KMS-11 (cell line): ENCODE data around the gene SLC38A10.

Source experiments
- H2AFZ ChIP-seq: fragments of 200-600 bp; sonication (generic); 2 replicates; pipeline ENCODE4 v1.6.1; 2016; ENCODE audit warnings: antibody characterized with exemption, mixed run types, low read depth
- H3K27ac ChIP-seq: fragments of 200-600 bp; sonication (generic); 2 replicates; pipeline ENCODE4 v1.6.1; 2016; ENCODE audit warnings: mild to moderate bottlenecking, mixed run types
- H3K27me3 ChIP-seq: fragments of 200-600 bp; sonication (generic); 2 replicates; pipeline ENCODE4 v1.6.1; 2017; ENCODE audit warnings: mild to moderate bottlenecking, low read depth, mixed run types, moderate library complexity; ENCODE audit not compliant: insufficient read depth
- H3K36me3 ChIP-seq: fragments of 200-600 bp; sonication (generic); 2 replicates; pipeline ENCODE4 v1.6.1; 2017; ENCODE audit warnings: mild to moderate bottlenecking, mixed run types; ENCODE audit not compliant: insufficient read depth
- H3K4me1 ChIP-seq: fragments of 200-600 bp; sonication (generic); 2 replicates; pipeline ENCODE4 v1.6.1; 2016; ENCODE audit warnings: mild to moderate bottlenecking, low read depth, mixed run types; ENCODE audit not compliant: poor library complexity, severe bottlenecking
- H3K4me2 ChIP-seq: fragments of 200-600 bp; sonication (generic); 2 replicates; pipeline ENCODE4 v1.7.0; 2016; ENCODE audit warnings: mild to moderate bottlenecking, mixed run types
- H3K4me3 ChIP-seq: fragments of 200-600 bp; sonication (generic); IDR thresholded peaks from 2 replicates; pipeline ENCODE4 v1.6.1; 2017; ENCODE audit warnings: low read depth, low read length, mixed read lengths; ENCODE audit not compliant: insufficient read depth
- H3K79me2 ChIP-seq: fragments of 200-600 bp; sonication (generic); 2 replicates; pipeline ENCODE4 v1.6.1; 2016; ENCODE audit warnings: low read depth, mixed run types; ENCODE audit not compliant: insufficient read depth
- H3K9ac ChIP-seq: fragments of 200-600 bp; sonication (generic); 2 replicates; pipeline ENCODE4 v1.6.1; 2016; ENCODE audit warnings: mild to moderate bottlenecking, mixed run types
- H4K20me1 ChIP-seq: fragments of 200-600 bp; sonication (generic); 2 replicates; pipeline ENCODE4 v1.6.1; 2016; ENCODE audit warnings: mild to moderate bottlenecking, mixed run types; ENCODE audit not compliant: insufficient read depth
- TF ChIP-seq, protein P1 (sequence below): fragments of 200-600 bp; sonication (generic); conservative IDR thresholded peaks from 2 replicates; pipeline ENCODE4 v1.6.1; 2017; ENCODE audit warnings: low read depth, mild to moderate bottlenecking, antibody characterized with exemption, low read length, moderate library complexity, mixed read lengths

Gene SLC38A10

DNA sequence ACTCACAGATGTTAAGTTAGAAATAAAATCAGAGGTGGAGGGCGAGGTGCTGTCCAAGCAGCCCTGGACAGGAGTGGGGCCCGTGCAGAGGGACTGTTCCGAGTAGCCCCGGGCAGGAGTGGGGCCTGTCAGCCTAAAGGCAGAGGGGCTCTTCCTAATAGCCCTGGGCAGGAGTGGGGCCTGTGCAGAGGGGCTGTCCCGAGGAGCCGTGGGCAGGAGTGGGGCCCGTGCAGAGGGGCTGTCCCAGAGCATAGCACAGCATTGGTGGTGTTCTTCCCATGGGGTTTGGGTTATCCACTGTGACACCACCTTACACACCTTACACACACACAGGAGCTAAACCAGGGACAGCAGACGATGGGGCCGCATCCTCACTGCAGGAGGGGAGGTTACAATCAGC is 82.7 kb downstream of the SLC38A10 start:
- Histone ChIP-seq H3K27ac (no peak overlapping the region), H3K79me2 (no peaks in the 10 kb centered on the region), H2AFZ (no peak overlapping the region), H3K4me1 (no peaks in the 10 kb centered on the region), H3K9ac (no peak overlapping the region), H3K4me2 (no peak overlapping the region), H3K36me3 (no peaks in the 10 kb centered on the region), H3K4me3 (no peak overlapping the region), H4K20me1 (no peaks in the 10 kb centered on the region), H3K27me3 (no peaks in the 10 kb centered on the region)
- TF ChIP-seq, protein P1, sequence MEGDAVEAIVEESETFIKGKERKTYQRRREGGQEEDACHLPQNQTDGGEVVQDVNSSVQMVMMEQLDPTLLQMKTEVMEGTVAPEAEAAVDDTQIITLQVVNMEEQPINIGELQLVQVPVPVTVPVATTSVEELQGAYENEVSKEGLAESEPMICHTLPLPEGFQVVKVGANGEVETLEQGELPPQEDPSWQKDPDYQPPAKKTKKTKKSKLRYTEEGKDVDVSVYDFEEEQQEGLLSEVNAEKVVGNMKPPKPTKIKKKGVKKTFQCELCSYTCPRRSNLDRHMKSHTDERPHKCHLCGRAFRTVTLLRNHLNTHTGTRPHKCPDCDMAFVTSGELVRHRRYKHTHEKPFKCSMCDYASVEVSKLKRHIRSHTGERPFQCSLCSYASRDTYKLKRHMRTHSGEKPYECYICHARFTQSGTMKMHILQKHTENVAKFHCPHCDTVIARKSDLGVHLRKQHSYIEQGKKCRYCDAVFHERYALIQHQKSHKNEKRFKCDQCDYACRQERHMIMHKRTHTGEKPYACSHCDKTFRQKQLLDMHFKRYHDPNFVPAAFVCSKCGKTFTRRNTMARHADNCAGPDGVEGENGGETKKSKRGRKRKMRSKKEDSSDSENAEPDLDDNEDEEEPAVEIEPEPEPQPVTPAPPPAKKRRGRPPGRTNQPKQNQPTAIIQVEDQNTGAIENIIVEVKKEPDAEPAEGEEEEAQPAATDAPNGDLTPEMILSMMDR, result no peak

DNA sequence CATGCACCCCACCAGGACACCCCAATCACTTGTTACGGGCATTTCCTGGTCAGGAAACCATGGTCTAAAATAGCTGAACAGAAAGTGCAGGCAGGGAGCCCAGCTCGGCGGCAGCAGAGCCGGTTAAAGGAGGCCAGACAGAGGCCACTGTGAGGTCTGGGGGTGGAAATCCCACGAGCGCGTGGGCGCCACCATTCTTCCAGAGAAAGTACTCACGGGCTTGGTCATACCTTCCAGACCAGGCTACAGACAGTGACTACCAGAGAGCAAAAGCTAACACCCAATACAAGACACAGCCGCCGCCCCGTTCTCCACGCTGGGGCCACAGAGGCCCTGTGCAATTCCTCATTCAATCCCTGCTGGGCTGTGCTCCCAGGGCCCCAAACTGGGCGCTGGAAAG is 84.2 kb downstream of the SLC38A10 start:
- no peak overlapping the region for H3K4me2 ChIP-seq

DNA sequence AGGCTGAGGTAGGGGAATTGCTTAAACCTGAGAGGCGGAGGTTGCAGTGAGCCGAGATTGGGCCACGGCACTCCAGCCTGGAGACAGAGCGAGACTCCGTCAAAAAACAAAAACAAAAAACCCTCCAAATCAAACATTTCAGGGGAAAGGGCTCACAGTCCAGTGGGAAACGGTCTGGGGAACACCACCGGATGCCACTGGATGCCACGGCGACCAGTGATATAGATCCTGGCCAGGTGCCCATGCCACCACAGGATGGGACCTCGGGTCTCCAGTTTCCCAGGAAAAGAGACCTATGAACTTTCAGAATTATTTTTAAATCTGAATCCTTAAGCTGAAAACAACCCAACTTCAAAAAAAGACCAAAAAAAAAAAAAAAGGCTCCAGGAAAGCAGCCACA is 84.6 kb downstream of the SLC38A10 start:
- Histone ChIP-seq H3K4me1 (no peaks in the 10 kb centered on the region), H3K27me3 (no peaks in the 10 kb centered on the region), H4K20me1 (no peaks in the 10 kb centered on the region), H3K4me2 (no peak overlapping the region), H3K36me3 (no peaks in the 10 kb centered on the region), H2AFZ (no peak overlapping the region), H3K9ac (no peak overlapping the region), H3K79me2 (no peaks in the 10 kb centered on the region), H3K27ac (no peak overlapping the region), H3K4me3 (no peak overlapping the region)
- TF ChIP-seq, protein P1, result no peak

More for the DNA sequence above, 84.2 kb downstream of the SLC38A10 start:
- Histone ChIP-seq H3K36me3 (no peaks in the 10 kb centered on the region), H3K4me3 (no peak overlapping the region), H4K20me1 (no peaks in the 10 kb centered on the region), H3K27ac (no peak overlapping the region), H3K9ac (no peak overlapping the region), H3K79me2 (no peaks in the 10 kb centered on the region), H3K27me3 (no peaks in the 10 kb centered on the region), H3K4me1 (no peaks in the 10 kb centered on the region), H2AFZ (no peak overlapping the region)
- TF ChIP-seq, protein P1, result no peak

DNA sequence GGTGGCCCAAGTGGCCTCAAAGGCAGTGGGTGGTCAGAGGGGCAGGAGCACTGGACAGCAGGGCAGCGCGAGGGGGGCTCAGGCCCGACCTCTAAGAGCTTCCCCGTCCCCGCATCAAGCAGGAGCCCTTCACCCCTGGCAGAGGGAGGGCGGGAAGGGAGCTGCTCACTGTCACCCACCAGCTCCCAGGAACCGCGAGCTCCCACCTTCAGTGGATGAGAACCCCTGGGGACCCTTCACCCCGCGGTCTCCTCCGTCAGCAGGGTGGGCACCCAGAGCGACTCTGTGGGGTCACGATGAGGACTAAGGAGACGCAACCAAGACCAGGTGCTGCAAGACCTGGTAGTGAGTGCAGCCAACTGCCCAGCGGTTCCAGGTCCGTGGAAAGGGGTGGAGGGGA is 86.0 kb downstream of the SLC38A10 start:
- Histone ChIP-seq H3K36me3 (no peaks in the 10 kb centered on the region), H2AFZ (no peak overlapping the region), H3K4me2 (no peak overlapping the region), H3K9ac (no peak overlapping the region), H3K79me2 (no peaks in the 10 kb centered on the region), H4K20me1 (no peaks in the 10 kb centered on the region), H3K4me3 (no peak overlapping the region), H3K27me3 (no peaks in the 10 kb centered on the region), H3K4me1 (no peaks in the 10 kb centered on the region), H3K27ac (no peak overlapping the region)
- TF ChIP-seq, protein P1, result no peak
